KOPT-K1 (cell line): ENCODE data around the gene IL1RAPL1.

Source experiments
- H3K27ac ChIP-seq: fragments of 200-600 bp; sonication (generic); 2 replicates; pipeline ENCODE4 v1.5.1; 2016; ENCODE audit warnings: antibody characterized with exemption, mild to moderate bottlenecking, low read depth, low read length; ENCODE audit not compliant: poor library complexity, severe bottlenecking
- H3K36me3 ChIP-seq: fragments of 200-600 bp; sonication (generic); 2 replicates; pipeline ENCODE4 v1.5.1; 2017; ENCODE audit warnings: antibody characterized with exemption, mild to moderate bottlenecking, low read length, moderate library complexity; ENCODE audit not compliant: insufficient read depth
- H3K9me3 ChIP-seq: fragments of 200-600 bp; sonication (generic); 2 replicates; pipeline ENCODE4 v1.5.1; 2017; ENCODE audit warnings: antibody characterized with exemption, low read length, mild to moderate bottlenecking; ENCODE audit not compliant: insufficient read depth, poor library complexity, severe bottlenecking

Gene IL1RAPL1

GRCh38 chrX:28586981-28587551, at the start of gene IL1RAPL1:
Gene IL1RAPL1, plus strand, starts transcription at chrX:28587446.
- H3K27ac ChIP-seq, result no peak within 1 kb of the TSS
- H3K9me3 ChIP-seq, result no peaks in the 10 kb centered on the region
- H3K36me3 ChIP-seq, result no peaks in the 10 kb centered on the region

DNA sequence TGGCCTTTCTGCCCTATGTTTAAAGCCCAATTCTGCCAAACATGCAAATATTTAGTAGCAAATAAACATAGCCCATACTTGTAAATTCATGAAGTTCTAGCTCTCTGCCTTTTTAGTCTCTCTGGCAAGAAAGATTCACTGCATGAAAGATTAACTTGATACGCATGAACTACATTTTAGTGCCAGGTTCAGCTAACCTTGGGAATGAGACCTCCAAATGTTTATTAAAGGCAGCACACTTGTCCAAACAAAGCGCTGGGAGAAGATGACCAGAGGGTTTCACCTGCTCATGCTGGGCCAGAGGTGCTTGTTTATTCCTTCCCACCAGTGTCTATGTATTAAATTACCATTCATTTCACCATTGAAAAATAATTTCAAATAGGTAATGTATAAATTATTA, 44.5 kb upstream of the IL1RAPL1 start:
- Histone ChIP-seq H3K27ac (no peak overlapping the region), H3K36me3 (no peaks in the 10 kb centered on the region), H3K9me3 (no peaks in the 10 kb centered on the region)

DNA sequence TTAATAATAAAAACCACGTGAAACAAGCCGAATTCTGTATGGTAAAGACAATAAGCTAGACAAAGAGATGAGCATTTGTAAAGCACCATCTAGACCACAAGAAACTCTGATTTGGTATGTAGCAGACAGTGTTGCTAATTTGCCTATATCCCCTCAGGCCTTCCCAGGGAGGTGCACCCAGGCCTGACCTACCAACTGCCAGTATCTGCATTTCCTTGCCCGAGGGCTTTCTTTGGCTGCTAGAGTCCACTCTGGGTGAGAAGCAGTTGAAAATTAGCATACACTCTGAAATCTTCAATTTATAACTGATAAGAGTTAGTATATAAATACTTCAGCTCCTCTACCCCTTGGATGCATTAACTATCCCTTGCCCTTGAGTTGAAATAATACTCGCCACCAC, 37.4 kb upstream of the IL1RAPL1 start:
- no peaks in the 10 kb centered on the region for H3K9me3 ChIP-seq
- no peak overlapping the region for H3K27ac ChIP-seq
- H3K36me3 ChIP-seq, result no peaks in the 10 kb centered on the region

GRCh38 chrX:28550331-28550872, 36.8 kb upstream of the IL1RAPL1 start:
- H3K36me3 ChIP-seq, result no peaks in the 10 kb centered on the region

GRCh38 chrX:28552322-28552721, 34.9 kb upstream of the IL1RAPL1 start:
- Histone ChIP-seq H3K9me3 (no peaks in the 10 kb centered on the region), H3K27ac (no peak overlapping the region), H3K36me3 (no peaks in the 10 kb centered on the region)

More at GRCh38 chrX:28550331-28550872, 36.8 kb upstream of the IL1RAPL1 start:
- Histone ChIP-seq H3K9me3 (no peaks in the 10 kb centered on the region), H3K27ac (no peak overlapping the region)

DNA sequence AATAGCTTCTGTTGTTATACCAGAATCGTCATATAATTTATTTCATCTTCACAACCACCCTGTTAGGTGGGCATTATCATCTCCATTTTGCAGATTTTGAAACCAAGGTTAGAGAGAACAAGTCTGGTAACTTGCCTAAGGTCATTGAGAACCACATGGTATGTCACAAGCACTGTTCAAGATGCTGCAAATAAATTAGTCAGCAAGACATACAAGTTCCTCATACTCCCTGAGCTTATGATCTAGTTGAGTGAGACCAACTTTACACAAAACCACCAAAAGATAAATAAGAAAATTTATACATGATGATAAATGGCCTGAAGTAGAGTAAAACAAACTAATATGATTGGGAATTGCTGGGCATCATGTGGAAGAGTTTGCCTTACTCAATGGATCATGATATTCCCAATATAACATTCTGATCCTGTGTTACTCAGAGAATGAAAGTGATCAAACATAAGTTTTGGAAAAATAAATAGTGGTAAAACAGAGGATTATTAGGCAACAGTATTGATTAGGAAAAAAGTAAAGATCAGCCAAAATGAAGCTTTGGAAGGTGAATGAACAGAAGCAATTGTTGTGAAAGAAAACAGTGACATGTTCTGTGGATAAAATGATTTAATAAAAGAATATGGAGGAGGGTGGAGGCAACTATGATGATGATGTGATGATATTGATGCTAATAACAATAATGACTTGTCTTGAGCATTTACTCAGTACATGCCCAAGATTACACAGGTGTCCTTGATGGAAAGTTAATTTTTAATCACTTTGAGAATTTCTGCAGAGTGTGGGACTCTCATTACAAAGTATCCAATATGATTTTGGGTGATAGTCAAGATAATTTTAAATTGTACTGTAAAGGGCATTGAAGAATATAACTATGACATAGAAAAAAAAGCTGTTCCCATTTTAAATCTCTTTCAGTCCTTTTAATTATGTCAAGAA, 34.1 kb upstream of the IL1RAPL1 start:
- no peaks in the 10 kb centered on the region for H3K36me3 ChIP-seq
- no peaks in the 10 kb centered on the region for H3K9me3 ChIP-seq
- no peak overlapping the region for H3K27ac ChIP-seq

DNA sequence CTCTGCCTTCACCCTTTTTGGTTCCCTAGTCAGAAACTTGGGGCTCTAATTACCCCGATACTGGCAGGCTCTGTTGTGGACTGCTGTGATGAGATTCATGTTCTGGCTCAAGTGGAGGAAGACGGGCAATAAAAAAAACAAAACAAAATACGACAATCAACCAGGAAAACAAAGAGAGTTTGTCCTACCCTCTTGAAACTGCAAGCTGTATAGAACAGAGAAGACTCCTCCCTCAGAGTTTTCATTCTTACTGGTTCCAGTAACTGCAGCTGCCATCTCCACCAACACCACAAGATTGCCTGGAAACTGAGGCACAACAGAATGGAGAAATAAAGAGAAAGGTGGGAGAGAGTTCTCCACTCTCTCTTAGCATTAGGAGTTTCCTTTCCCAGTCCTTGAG, 11.1 kb upstream of the IL1RAPL1 start:
- Histone ChIP-seq H3K36me3 (no peaks in the 10 kb centered on the region), H3K27ac (no peak overlapping the region), H3K9me3 (no peaks in the 10 kb centered on the region)

DNA sequence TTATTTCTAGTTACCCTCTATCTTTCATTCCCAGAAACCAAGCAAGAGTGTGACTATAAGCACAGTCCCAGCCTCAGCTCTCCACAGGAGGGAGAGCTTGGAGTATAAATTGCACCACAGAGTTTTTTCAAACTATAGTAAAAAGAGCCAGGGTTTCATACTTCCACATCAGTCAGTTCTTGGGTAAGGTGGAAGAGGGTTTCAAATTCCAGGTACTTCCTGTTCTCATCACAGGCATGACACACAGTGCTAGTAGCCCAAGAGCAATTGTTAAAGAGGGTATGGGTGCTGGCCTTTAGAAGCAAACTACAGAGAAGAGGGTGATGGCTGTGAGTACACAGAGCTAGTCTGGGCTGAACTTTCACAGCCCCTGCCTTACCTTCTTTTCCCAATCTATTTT, 5.7 kb upstream of the IL1RAPL1 start:
- Histone ChIP-seq H3K27ac (no peak overlapping the region), H3K36me3 (no peaks in the 10 kb centered on the region)

DNA sequence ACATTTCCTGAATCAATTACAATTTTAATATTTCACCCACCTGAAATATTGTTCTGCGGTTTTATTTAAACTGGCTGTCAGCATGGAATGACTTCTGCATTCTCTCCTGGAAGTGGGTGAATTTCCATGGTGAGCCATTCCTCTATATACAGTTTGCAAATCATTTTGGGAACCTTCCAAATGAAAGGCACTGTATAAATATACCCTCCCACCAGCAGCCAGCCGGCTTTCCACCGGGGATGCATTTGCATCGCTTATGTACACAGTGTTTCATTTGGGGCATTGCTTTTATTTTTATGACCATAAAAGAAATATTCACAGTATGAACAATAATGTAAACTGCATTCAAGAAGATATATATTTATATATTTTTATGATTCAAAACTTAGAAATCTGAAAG, 4.7 kb upstream of the IL1RAPL1 start:
- Histone ChIP-seq H3K9me3 (no peaks in the 10 kb centered on the region), H3K27ac (no peak overlapping the region), H3K36me3 (no peaks in the 10 kb centered on the region)

More for the DNA sequence above, 5.7 kb upstream of the IL1RAPL1 start:
- H3K9me3 ChIP-seq, result no peaks in the 10 kb centered on the region

DNA sequence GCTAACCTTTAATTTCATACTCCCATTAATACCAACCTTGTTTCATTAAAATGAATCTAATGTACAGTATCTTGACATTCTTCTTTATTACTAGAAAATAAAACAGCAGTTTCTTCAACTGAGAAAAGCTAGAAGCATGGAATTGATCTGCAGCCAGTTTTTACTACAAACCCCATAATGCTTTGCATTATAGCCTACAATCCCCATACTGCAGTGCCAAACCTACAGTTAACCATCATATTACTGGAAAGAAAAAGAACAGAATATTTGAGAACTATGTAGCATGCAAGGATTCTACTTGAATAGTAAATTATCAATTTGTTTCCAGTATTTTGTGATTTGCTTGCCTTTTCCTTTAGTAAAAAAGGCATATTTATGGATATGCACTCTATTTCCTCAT, 3.2 kb upstream of the IL1RAPL1 start:
- Histone ChIP-seq H3K27ac (no peak overlapping the region), H3K9me3 (no peaks in the 10 kb centered on the region), H3K36me3 (no peaks in the 10 kb centered on the region)

GRCh38 chrX:28585767-28586166, 1.5 kb upstream of the IL1RAPL1 start:
- no peaks in the 10 kb centered on the region for H3K9me3 ChIP-seq
- H3K27ac ChIP-seq, result no peak overlapping the region
- no peaks in the 10 kb centered on the region for H3K36me3 ChIP-seq

DNA sequence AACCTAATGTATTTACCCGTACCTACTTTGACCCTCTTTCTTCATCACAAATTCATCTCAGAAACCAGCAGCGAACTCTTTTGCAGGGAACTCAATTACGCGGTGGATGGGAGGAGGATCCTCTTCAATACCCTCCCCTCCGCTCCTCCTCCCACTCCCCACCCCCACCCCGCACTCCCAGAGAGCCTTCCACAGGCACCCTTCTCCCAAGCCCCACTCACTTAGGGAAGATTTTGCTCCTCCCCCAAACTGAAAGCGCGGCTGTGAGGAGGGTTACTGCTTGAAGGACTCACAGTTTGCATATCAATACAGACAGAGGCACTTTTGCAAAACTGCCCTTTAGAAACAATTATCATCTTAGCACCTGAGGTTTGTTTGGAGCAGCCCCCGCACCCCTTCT, 960 bp upstream of the IL1RAPL1 start:
- H3K9me3 ChIP-seq, result no peaks in the 10 kb centered on the region
- H3K36me3 ChIP-seq, result no peaks in the 10 kb centered on the region
- no peak overlapping the region for H3K27ac ChIP-seq

DNA sequence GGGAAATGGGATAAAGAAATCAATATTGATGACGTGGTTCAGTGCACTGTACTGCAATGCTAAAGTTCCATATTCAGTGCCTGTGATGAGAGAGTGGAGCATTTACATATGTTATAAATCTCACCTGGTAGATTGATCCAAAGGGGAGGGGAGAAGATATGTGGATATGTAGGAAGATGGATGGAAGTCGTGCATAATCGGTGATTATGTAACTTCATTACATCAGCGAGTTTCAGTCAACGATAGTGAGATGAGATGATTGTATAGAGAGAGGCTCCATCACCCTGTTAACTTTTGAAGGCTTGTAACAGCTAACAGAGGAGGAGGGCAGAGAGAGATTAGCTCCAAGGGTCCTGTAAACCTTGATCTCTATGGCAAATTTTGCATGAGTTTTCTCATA, 1.8 kb downstream of the IL1RAPL1 start:
- Histone ChIP-seq H3K9me3 (no peaks in the 10 kb centered on the region), H3K27ac (no peak overlapping the region), H3K36me3 (no peaks in the 10 kb centered on the region)

GRCh38 chrX:28590396-28590795, 3.1 kb downstream of the IL1RAPL1 start:
- Histone ChIP-seq H3K9me3 (no peaks in the 10 kb centered on the region), H3K27ac (no peak overlapping the region), H3K36me3 (no peaks in the 10 kb centered on the region)

- Histone ChIP-seq H3K9me3 (no peaks in the 10 kb centered on the region), H3K36me3 (no peaks in the 10 kb centered on the region), H3K27ac (no peak overlapping the region)
Observed at GRCh38 chrX:28591542-28591941, 4.3 kb downstream of the IL1RAPL1 start.
